ENCODE measurements around the gene NME7. TPM values are rescaled to one million over a fixed set of nuclear protein-coding genes. Genes with fewer than 3 reads are reported as not detected.

The NME7 gene
- total RNA-seq, 6 experiments from 2014 or later: 16.0 to 22.2 (median 18.7) TPM

- Mint-ChIP-seq H3K27ac (no peak overlapping the region), H3K27me3 (ENCODE audit: insufficient read depth) (no peaks in the 10 kb centered on the region)
Measured at GRCh38 chr1:169234780-169235179, 132.8 kb downstream of the NME7 start.

GRCh38 chr1:169217636-169218035 is 150.0 kb downstream of the NME7 start:
- no peak for DNase-seq

More at GRCh38 chr1:169234780-169235179, 132.8 kb downstream of the NME7 start:
- H3K4me3 Mint-ChIP-seq: no peak overlapping the region
- no peaks in the 10 kb centered on the region for H3K4me1 Mint-ChIP-seq (ENCODE audit: low read depth)
- TF ChIP-seq CTCF (IDR thresholded peaks at IDR 0.05): no peak
- H3K9me3 Mint-ChIP-seq: no peaks in the 10 kb centered on the region
- DNase-seq: no peak
- H3K36me3 Mint-ChIP-seq (ENCODE audit: low read depth): no peaks in the 10 kb centered on the region

GRCh38 chr1:169214598-169214997 is 153.0 kb downstream of the NME7 start:
- Mint-ChIP-seq H3K27ac (no peak overlapping the region), H3K4me1 (ENCODE audit: low read depth) (no peaks in the 10 kb centered on the region), H3K36me3 (ENCODE audit: low read depth) (no peaks in the 10 kb centered on the region), H3K9me3 (no peaks in the 10 kb centered on the region), H3K4me3 (no peak overlapping the region), H3K27me3 (ENCODE audit: insufficient read depth) (no peaks in the 10 kb centered on the region)
- DNase-seq: no peak
- TF ChIP-seq CTCF (IDR thresholded peaks at IDR 0.05): no peak

More at GRCh38 chr1:169217636-169218035, 150.0 kb downstream of the NME7 start:
- Mint-ChIP-seq H3K4me3 (no peak overlapping the region), H3K36me3 (ENCODE audit: low read depth) (no peaks in the 10 kb centered on the region), H3K4me1 (ENCODE audit: low read depth) (no peaks in the 10 kb centered on the region), H3K27me3 (ENCODE audit: insufficient read depth) (no peaks in the 10 kb centered on the region), H3K9me3 (no peaks in the 10 kb centered on the region), H3K27ac (no peak overlapping the region)
- TF ChIP-seq CTCF (IDR thresholded peaks at IDR 0.05): no peak

GRCh38 chr1:169212088-169212487 is 155.5 kb downstream of the NME7 start:
- TF ChIP-seq CTCF (IDR thresholded peaks at IDR 0.05): no peak
- H3K4me3 Mint-ChIP-seq: no peak overlapping the region

GRCh38 chr1:169207797-169208520 is 159.6 kb downstream of the NME7 start:
- no peak for TF ChIP-seq CTCF (IDR thresholded peaks at IDR 0.05)
- Mint-ChIP-seq H3K9me3 (no peaks in the 10 kb centered on the region), H3K4me3 (no peak overlapping the region), H3K4me1 (ENCODE audit: low read depth) (no peaks in the 10 kb centered on the region), H3K36me3 (ENCODE audit: low read depth) (no peaks in the 10 kb centered on the region), H3K27ac (no peak overlapping the region), H3K27me3 (ENCODE audit: insufficient read depth) (no peaks in the 10 kb centered on the region)
- no peak for DNase-seq

More at GRCh38 chr1:169212088-169212487, 155.5 kb downstream of the NME7 start:
- Mint-ChIP-seq H3K27me3 (ENCODE audit: insufficient read depth) (no peaks in the 10 kb centered on the region), H3K4me1 (ENCODE audit: low read depth) (no peaks in the 10 kb centered on the region), H3K27ac (no peak overlapping the region), H3K36me3 (ENCODE audit: low read depth) (no peaks in the 10 kb centered on the region), H3K9me3 (no peaks in the 10 kb centered on the region)
- DNase-seq: no peak
